Thyroid gland (tissue), 4 donors: ENCODE data around the gene WBP4. TPM values are rescaled to one million over a fixed set of nuclear protein-coding genes. Genes with fewer than 3 reads are reported as not detected.

Source experiments
- DNase-seq, 2 donors: peaks; one replicate each; pipeline ENCODE4 v3.0.0-alpha.2; 2019
- H3K27ac ChIP-seq, 3 donors: fragments of 200-600 bp; sonication (generic); 1 replicate in 2 of 3; 2 replicates in 1 of 3; pipeline ENCODE4 v1.5.1; 2016 to 2019; ENCODE audit warnings: mild to moderate bottlenecking in 1 of 3, moderate library complexity in 1 of 3
- H3K27me3 ChIP-seq: fragments of 200-600 bp; sonication (generic); one replicate; pipeline ENCODE4 v1.5.1; 2019
- H3K36me3 ChIP-seq, 2 donors: fragments of 200-600 bp; sonication (generic); one replicate each; pipeline ENCODE4 v1.5.1; 2016 to 2019
- H3K4me1 ChIP-seq, 2 donors: fragments of 200-600 bp; sonication (generic); one replicate each; pipeline ENCODE4 v1.5.1; 2017 to 2019
- H3K4me3 ChIP-seq, 3 donors: fragments of 200-600 bp; sonication (generic); replicated peaks in 1 of 3; 1 replicate in 2 of 3; 2 replicates in 1 of 3; pipeline ENCODE4 v1.5.1; 2016; ENCODE audit warnings: mild to moderate bottlenecking in 1 of 3
- H3K9me3 ChIP-seq: fragments of 200-600 bp; sonication (generic); one replicate; pipeline ENCODE4 v1.5.1; 2017
- POLR2A ChIP-seq, 2 donors: fragments of 450-650 bp; IDR thresholded peaks; one replicate each; pipeline ENCODE4 v1.6.1; 2017; ENCODE audit warnings: antibody characterized with exemption in 2 of 2, mild to moderate bottlenecking in 2 of 2, moderate library complexity in 1 of 2
- WGBS, 2 donors: methylation state at CpG; one replicate each; pipeline ENCODE4 v1.1.5; 2017; 5-methylcytosine and 5-hydroxymethylcytosine counted together
- intact Hi-C: fragments of 100-400 bp; cut with DNase I; formaldehyde crosslinking; loops from one replicate; pipeline ENCODE4 v1.15.1; 2023
- total RNA-seq, 4 donors: library from RNA; depleted of rRNA; stranded (reverse); fragments of >200 nt; gene quantifications; one replicate each; pipeline ENCODE4 v1.2.3, GENCODE V29; 2016
- TF ChIP-seq, protein P1 (sequence below), 6 experiments: fragments of 200-600 bp in 3 of 6; fragments of 450-650 bp in 3 of 6; sonication (generic) in 3 of 6; IDR thresholded peaks; one replicate each; pipeline ENCODE4 v1.5.1; 2016 to 2019; ENCODE audit warnings: antibody characterized with exemption in 6 of 6, mild to moderate bottlenecking in 2 of 6, inconsistent platforms in 1 of 6, moderate library complexity in 1 of 6

WBP4 gene, protein sequence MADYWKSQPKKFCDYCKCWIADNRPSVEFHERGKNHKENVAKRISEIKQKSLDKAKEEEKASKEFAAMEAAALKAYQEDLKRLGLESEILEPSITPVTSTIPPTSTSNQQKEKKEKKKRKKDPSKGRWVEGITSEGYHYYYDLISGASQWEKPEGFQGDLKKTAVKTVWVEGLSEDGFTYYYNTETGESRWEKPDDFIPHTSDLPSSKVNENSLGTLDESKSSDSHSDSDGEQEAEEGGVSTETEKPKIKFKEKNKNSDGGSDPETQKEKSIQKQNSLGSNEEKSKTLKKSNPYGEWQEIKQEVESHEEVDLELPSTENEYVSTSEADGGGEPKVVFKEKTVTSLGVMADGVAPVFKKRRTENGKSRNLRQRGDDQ
- 10 to 100 TPM in 3 of 4 donors, 1 to 10 TPM in 1; 9.4 to 19.2 (median 10.6) TPM for total RNA-seq

DNA sequence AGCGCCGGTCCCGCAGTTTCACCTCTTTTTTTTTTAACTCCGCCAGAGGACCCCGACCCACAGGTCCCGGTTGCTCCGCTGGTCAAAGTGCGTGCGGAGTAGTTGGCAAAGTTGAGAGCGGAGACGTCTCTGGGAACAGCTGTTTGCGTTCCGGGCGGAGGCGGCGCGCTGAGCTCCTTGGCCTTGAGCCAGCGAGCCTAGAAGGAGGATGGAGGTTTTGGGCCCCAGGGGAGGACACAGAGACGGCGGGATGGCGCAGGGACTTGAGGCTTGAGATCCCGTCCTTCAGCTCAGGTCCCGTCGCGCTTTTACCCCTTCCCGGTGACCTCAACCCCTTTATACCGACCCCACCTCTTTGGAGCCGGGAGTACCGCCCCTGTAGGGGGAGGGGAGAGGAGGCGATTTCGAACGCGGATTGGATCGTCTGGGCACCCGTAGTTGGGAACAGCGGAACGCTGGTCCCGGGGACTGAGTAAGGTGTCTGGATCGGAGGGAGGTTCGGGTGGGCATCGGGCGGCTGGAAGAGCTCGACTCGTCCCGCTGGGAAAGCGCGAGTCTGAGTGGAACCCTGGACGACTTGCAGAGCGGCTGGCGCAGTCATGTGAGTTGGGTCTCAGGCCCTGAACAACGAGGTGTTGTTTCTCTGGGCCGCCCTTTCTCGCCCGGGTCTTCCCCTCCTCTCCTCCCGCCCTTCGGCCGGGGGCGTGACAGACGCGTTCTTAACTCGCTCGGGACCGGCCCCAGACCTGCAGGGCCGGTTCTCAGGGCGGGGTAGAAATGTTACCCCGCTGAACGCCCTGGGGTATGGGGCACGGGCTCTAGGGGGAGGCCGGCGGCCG lies at the start of gene WBP4:
WBP4 (plus strand) TSS at position 435 of the 839 bp plus-strand sequence; CDS start at position 600, 165 bp downstream.
- H3K36me3 ChIP-seq, result no peaks in the 10 kb centered on the region
- TF ChIP-seq, protein P1, sequence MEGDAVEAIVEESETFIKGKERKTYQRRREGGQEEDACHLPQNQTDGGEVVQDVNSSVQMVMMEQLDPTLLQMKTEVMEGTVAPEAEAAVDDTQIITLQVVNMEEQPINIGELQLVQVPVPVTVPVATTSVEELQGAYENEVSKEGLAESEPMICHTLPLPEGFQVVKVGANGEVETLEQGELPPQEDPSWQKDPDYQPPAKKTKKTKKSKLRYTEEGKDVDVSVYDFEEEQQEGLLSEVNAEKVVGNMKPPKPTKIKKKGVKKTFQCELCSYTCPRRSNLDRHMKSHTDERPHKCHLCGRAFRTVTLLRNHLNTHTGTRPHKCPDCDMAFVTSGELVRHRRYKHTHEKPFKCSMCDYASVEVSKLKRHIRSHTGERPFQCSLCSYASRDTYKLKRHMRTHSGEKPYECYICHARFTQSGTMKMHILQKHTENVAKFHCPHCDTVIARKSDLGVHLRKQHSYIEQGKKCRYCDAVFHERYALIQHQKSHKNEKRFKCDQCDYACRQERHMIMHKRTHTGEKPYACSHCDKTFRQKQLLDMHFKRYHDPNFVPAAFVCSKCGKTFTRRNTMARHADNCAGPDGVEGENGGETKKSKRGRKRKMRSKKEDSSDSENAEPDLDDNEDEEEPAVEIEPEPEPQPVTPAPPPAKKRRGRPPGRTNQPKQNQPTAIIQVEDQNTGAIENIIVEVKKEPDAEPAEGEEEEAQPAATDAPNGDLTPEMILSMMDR (IDR thresholded peaks at IDR 0.05), result peak in 2 of 6 experiments; percentile 24 to 28
- TF ChIP-seq POLR2A (IDR thresholded peaks at IDR 0.05), result peak; percentile 50 to 81
- intact Hi-C loops, result loop anchor here (10.0 kb wide), 1 partner anchor 286 kb away; the partner anchor contains the start of gene MRPS31
- no peaks in the 10 kb centered on the region for H3K9me3 ChIP-seq
- peak; percentile 95 to 96 for DNase-seq
- 0 to 1% methylated on average over 12 to 47 of the region's 71 CpGs for WGBS, 2 donors
- H3K4me3 ChIP-seq, result peak within 1 kb of the TSS; percentile 64 to 76 (median 66)
- no peaks in the 10 kb centered on the region for H3K27me3 ChIP-seq
- H3K27ac ChIP-seq, result peak within 1 kb of the TSS; percentile 99
- peaks cover 26 to 49% of the 10 kb centered on the region in 2 donors for H3K4me1 ChIP-seq

DNA sequence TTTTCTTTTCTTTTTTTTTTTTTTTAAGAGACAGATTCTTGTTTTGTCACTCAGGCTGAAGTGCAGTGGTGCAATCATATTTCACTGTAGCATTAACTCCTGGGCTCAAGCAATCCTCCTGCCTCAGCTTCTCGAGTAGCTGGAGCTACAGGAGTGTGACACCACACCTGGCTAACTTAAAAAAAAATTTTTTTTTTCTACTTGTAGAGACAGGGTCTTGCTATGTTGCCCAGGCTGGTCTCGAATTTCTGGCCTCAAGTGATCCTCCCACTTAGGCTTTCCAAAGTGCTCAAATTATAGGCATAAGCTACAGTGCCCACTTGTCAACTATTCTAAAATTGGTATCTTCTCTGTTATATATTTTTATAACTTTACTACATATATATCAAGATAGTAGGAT lies 48.8 kb upstream of the WBP4 start:
- no peak for TF ChIP-seq POLR2A (IDR thresholded peaks at IDR 0.05)
- TF ChIP-seq, protein P1 (IDR thresholded peaks at IDR 0.05), result no peak

DNA sequence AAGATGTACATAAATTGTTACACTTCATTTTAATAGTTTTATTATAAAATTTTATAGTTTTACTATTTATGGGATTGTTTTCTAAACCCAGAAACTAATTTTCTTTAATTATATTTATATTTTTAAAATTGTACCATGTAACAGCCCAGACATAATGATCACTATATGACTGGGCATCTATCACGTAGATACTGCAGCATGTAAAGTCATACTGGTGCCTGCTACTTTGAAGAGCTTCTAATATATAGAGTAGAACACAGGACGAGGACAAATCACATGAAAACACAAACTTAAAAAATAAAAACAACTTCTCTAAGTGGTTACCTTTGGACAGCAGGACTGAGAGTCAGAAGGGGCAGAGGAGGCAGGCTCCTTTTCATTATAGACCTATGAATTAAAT lies 47.5 kb upstream of the WBP4 start:
- Histone ChIP-seq H3K9me3 (no peaks in the 10 kb centered on the region), H3K27me3 (no peaks in the 10 kb centered on the region), H3K27ac (no peak overlapping the region), H3K36me3 (no peaks in the 10 kb centered on the region), H3K4me3 (no peak overlapping the region), H3K4me1 (peaks cover 32 to 44% of the 10 kb centered on the region in 2 donors)
- WGBS, 2 donors, result 83 to 90% methylated on average over 2 of the region's 2 CpGs
- TF ChIP-seq, protein P1 (IDR thresholded peaks at IDR 0.05), result no peak
- no peak for TF ChIP-seq POLR2A (IDR thresholded peaks at IDR 0.05)
- intact Hi-C loops, result no loop called here
- DNase-seq, result no peak

More for the DNA sequence above, 48.8 kb upstream of the WBP4 start:
- no peak overlapping the region for H3K27ac ChIP-seq
- H3K36me3 ChIP-seq, result no peaks in the 10 kb centered on the region
- no peak overlapping the region for H3K4me3 ChIP-seq
- H3K4me1 ChIP-seq, result peaks cover 39 to 42% of the 10 kb centered on the region in 2 donors
- no peaks in the 10 kb centered on the region for H3K9me3 ChIP-seq
- WGBS, 2 donors, result 64 to 65% methylated on average over 2 of the region's 2 CpGs
- intact Hi-C loops, result no loop called here
- no peaks in the 10 kb centered on the region for H3K27me3 ChIP-seq
- DNase-seq, result peak in 1 of 2 donors; percentile 13

DNA sequence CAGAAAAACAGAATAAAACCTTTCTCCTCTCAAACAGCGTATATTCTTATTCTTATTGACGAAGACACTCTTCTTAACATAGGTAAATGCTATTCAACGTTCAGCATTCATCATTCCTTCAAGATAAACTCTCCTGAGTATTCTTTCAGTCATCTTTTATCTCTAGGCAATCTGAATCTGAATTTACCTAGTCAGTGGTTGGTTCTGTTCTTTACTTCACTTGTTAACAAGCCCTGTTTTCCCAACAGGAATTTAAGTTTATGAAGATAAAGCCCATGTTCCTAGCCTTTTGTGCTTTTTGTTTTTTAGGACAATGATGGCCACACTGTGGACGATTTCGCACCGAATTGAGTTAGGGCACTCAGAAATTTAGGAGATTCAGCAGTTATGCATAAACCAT lies 45.4 kb upstream of the WBP4 start:
- H3K4me1 ChIP-seq, result peaks cover 47 to 51% of the 10 kb centered on the region in 2 donors

More for the DNA sequence above, 45.4 kb upstream of the WBP4 start:
- TF ChIP-seq POLR2A (IDR thresholded peaks at IDR 0.05), result no peak
- TF ChIP-seq, protein P1 (IDR thresholded peaks at IDR 0.05), result no peak
- Histone ChIP-seq H3K4me3 (no peak overlapping the region), H3K27me3 (no peaks in the 10 kb centered on the region), H3K36me3 (no peaks in the 10 kb centered on the region), H3K9me3 (no peaks in the 10 kb centered on the region), H3K27ac (peak overlapping the region in 1 of 3 donors; percentile 6)
- no peak for DNase-seq
- intact Hi-C loops, result no loop called here
- 85 to 91% methylated on average over 6 of the region's 6 CpGs for WGBS, 2 donors
